Neuronal stem cell (in vitro differentiated cells): ENCODE measurements around the gene AK1.
"Not testable (repeated sequence)": the region's sequence is repeated elsewhere in the genome, so short reads cannot be mapped to it uniquely, and the experiment has no call there.

Experiments used
- DNase-seq: peaks from one replicate; pipeline ENCODE4 v3.0.0-alpha.2; 2013; ENCODE audit warnings: low spot score
- H2AFZ ChIP-seq: one replicate; pipeline ENCODE4 v1.6.1; 2013; ENCODE audit warnings: mild to moderate bottlenecking, low read length, inconsistent platforms
- H2AK5ac ChIP-seq: 2 replicates; pipeline ENCODE4 v1.6.1; 2013; ENCODE audit warnings: low read depth, mild to moderate bottlenecking, inconsistent platforms, low read length, moderate library complexity, mixed read lengths
- H2BK120ac ChIP-seq: 2 replicates; pipeline ENCODE4 v1.6.1; 2013; ENCODE audit warnings: low read depth, mild to moderate bottlenecking, inconsistent platforms, low read length, moderate library complexity, mixed read lengths
- H2BK12ac ChIP-seq: one replicate; pipeline ENCODE4 v1.6.1; 2013; ENCODE audit warnings: low read length, inconsistent platforms
- H2BK15ac ChIP-seq: 2 replicates; pipeline ENCODE4 v1.6.1; 2013; ENCODE audit warnings: mild to moderate bottlenecking, low read length, inconsistent platforms, mixed read lengths
- H2BK5ac ChIP-seq: one replicate; pipeline ENCODE4 v1.6.1; 2013; ENCODE audit warnings: inconsistent platforms, mild to moderate bottlenecking, low read length, moderate library complexity
- H3K14ac ChIP-seq: one replicate; pipeline ENCODE4 v1.6.1; 2013; ENCODE audit warnings: low read length, inconsistent platforms
- H3K18ac ChIP-seq: 2 replicates; pipeline ENCODE4 v1.6.1; 2013; ENCODE audit warnings: low read length, inconsistent platforms
- H3K23ac ChIP-seq: 2 replicates; pipeline ENCODE4 v1.6.1; 2013; ENCODE audit warnings: low read depth, mild to moderate bottlenecking, mixed read lengths, low read length, inconsistent platforms; ENCODE audit not compliant: poor library complexity
- H3K27ac ChIP-seq: replicated peaks from 3 replicates; pipeline ENCODE4 v1.5.1; 2013; ENCODE audit warnings: low read length, inconsistent platforms
- H3K27me3 ChIP-seq, 3 experiments: 2 replicates each; pipeline ENCODE4 v1.6.1; 2013; ENCODE audit warnings: low read length in 3 of 3, mild to moderate bottlenecking in 2 of 3, inconsistent platforms in 1 of 3, low read depth in 1 of 3, mixed read lengths in 1 of 3, moderate library complexity in 1 of 3; ENCODE audit not compliant: control insufficient read depth in 3 of 3, insufficient read depth in 3 of 3
- H3K36me3 ChIP-seq, 2 donors: replicated peaks in 1 of 2; 2 replicates each; pipeline ENCODE4 v1.6.1; 2013; ENCODE audit warnings: low read length in 2 of 2; ENCODE audit not compliant: control insufficient read depth in 2 of 2, insufficient read depth in 2 of 2
- H3K4ac ChIP-seq: 2 replicates; pipeline ENCODE4 v1.6.1; 2013; ENCODE audit warnings: inconsistent platforms, mild to moderate bottlenecking, low read length, moderate library complexity
- H3K4me1 ChIP-seq, 2 donors: 1 replicate in 1 of 2; 2 replicates in 1 of 2; pipeline ENCODE4 v1.6.1; 2013; ENCODE audit warnings: low read length in 2 of 2, low read depth in 1 of 2; ENCODE audit not compliant: control insufficient read depth in 2 of 2, insufficient read depth in 1 of 2
- H3K4me2 ChIP-seq: one replicate; pipeline ENCODE4 v1.6.1; 2013; ENCODE audit warnings: mild to moderate bottlenecking, low read length, inconsistent platforms; ENCODE audit not compliant: insufficient read depth, poor library complexity, severe bottlenecking
- H3K4me3 ChIP-seq, 2 donors: 2 replicates each; pipeline ENCODE4 v1.5.1; 2013; ENCODE audit warnings: low read length in 2 of 2, mild to moderate bottlenecking in 2 of 2, inconsistent platforms in 1 of 2, moderate library complexity in 1 of 2
- H3K79me1 ChIP-seq: one replicate; pipeline ENCODE4 v1.6.1; 2013; ENCODE audit warnings: low read depth, mild to moderate bottlenecking, inconsistent platforms, low read length, moderate library complexity
- H3K9ac ChIP-seq: one replicate; pipeline ENCODE4 v1.6.1; 2013; ENCODE audit warnings: mild to moderate bottlenecking, low read depth, low read length, inconsistent platforms; ENCODE audit not compliant: poor library complexity
- H3K9me3 ChIP-seq, 2 donors: replicated peaks in 1 of 2; 2 replicates each; pipeline versions ENCODE3 to v1.6.1; 2013; ENCODE audit warnings: low read length in 2 of 2, mild to moderate bottlenecking in 2 of 2, inconsistent platforms in 1 of 2, low read depth in 1 of 2, mixed read lengths in 1 of 2, moderate library complexity in 1 of 2; ENCODE audit not compliant: control insufficient read depth in 2 of 2, insufficient read depth in 1 of 2
- H4K8ac ChIP-seq: one replicate; pipeline ENCODE4 v1.6.1; 2013; ENCODE audit warnings: low read depth, mild to moderate bottlenecking, inconsistent platforms, low read length, moderate library complexity
- H4K91ac ChIP-seq: one replicate; pipeline ENCODE4 v1.6.1; 2013; ENCODE audit warnings: low read length, low read depth, mild to moderate bottlenecking, inconsistent platforms; ENCODE audit not compliant: poor library complexity
- WGBS, 2 donors: extraction: QIAGEN DNeasy Blood & Tissue Kit; methylation state at CpG; one replicate each; pipeline ENCODE4 v1.1.7; 2013; ENCODE audit warnings: missing lambda C conversion rate in 2 of 2, mixed read lengths in 1 of 2; ENCODE audit not compliant: insufficient read length in 2 of 2, insufficient replicate concordance in 1 of 2; ENCODE audit errors: extremely low coverage in 2 of 2; 5-methylcytosine and 5-hydroxymethylcytosine counted together

AK1 gene

DNA sequence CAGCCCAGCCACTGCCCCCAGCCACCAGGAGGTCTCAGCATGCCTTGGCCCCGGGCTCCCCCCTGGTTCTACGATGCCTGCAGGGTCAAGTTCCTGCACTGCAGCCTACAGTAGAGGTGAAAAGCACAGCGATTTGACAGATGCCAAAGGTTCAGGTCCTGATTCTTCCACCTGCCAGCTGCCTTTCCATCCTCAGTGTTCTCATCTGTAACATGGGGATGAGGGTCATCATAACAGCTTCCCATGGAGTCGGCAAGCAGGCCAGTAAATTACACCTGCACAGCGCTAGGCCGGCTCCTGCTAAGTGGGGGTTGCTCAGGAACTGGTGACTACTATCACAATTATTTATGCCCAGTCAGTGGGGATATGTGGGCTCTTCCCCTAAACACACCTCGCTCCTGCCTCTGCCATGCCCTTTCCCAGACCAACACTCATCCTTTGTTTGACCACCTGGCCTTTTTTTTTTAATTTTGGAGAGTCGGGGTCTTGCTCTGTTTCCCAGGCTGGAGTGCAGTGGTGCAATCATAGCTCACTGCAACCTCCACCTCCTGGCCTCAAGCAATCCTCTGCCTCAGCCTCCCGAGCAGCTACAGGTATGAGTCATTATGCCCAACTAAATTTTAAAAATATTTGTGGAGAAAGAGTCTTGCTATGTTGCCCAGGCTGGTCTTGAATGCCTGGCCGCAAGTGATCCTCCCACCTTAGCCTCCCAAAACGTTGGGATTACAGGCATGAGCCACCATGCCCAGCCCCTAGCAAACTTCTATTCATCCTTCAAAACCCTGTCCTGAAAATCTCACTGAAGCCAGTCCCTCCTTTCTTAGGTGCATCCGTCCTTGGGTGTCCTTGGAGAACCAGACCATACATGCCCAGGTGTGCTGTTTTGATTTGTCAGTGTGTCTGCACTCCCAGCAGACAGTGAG is 29.4 kb downstream of the AK1 start:
- Histone ChIP-seq H3K14ac (no peak overlapping the region), H3K27ac (no peak overlapping the region), H3K4me3 (no peak overlapping the region), H3K4me1 (peaks cover 6 to 8% of the 10 kb centered on the region in 2 donors), H2AK5ac (no peak overlapping the region), H2BK12ac (peak overlapping the region; percentile 31), H3K36me3 (no peaks in the 10 kb centered on the region), H3K9ac (no peak overlapping the region), H4K8ac (no peak overlapping the region), H3K23ac (peak overlapping the region; percentile 39), H3K4ac (no peak overlapping the region), H2AFZ (no peak overlapping the region), H4K91ac (no peak overlapping the region), H2BK120ac (no peak overlapping the region), H3K27me3 (no peaks in the 10 kb centered on the region), H2BK5ac (no peak overlapping the region), H3K18ac (no peak overlapping the region), H3K9me3 (peaks cover 0 to 10% of the 10 kb centered on the region in 2 donors), H2BK15ac (no peak overlapping the region), H3K79me1 (no peaks in the 10 kb centered on the region), H3K4me2 (no peak overlapping the region)
- no peak for DNase-seq
- WGBS, 2 donors: no CpG with 5 or more reads among the region's 12 CpGs

DNA sequence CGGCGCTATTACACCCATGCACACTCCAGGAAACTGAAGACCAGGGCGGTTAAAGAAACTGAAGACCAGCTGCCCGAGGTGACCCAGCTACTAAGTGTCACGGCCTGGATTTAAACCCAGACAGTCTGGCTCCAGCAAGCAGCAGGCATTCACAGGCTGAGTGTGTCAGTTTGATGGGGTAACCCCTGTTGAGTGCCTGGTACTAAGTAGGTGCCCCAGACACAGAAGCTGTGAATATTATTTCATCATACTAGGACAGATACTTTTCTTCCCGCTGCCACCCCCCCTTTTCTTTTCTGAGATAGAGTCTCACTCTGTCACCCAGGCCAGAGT is 30.3 kb downstream of the AK1 start:
- Histone ChIP-seq H2BK120ac (no peak overlapping the region), H3K36me3 (no peaks in the 10 kb centered on the region), H2BK5ac (no peak overlapping the region), H3K14ac (no peak overlapping the region), H3K4ac (no peak overlapping the region), H3K4me1 (peaks cover 6 to 8% of the 10 kb centered on the region in 2 donors), H3K27ac (no peak overlapping the region), H2AFZ (no peak overlapping the region), H3K79me1 (no peaks in the 10 kb centered on the region), H2BK12ac (no peak overlapping the region), H3K4me3 (peak overlapping the region in 1 of 2 donors; percentile 67), H3K18ac (no peak overlapping the region), H3K27me3 (no peaks in the 10 kb centered on the region), H4K91ac (no peak overlapping the region), H3K23ac (no peak overlapping the region), H3K9ac (no peak overlapping the region), H3K9me3 (peaks cover 0 to 10% of the 10 kb centered on the region in 2 donors), H2BK15ac (no peak overlapping the region), H4K8ac (no peak overlapping the region), H3K4me2 (no peak overlapping the region), H2AK5ac (peak overlapping the region; percentile 83)
- no CpG with 5 or more reads among the region's 6 CpGs for WGBS, 2 donors
- no peak for DNase-seq

DNA sequence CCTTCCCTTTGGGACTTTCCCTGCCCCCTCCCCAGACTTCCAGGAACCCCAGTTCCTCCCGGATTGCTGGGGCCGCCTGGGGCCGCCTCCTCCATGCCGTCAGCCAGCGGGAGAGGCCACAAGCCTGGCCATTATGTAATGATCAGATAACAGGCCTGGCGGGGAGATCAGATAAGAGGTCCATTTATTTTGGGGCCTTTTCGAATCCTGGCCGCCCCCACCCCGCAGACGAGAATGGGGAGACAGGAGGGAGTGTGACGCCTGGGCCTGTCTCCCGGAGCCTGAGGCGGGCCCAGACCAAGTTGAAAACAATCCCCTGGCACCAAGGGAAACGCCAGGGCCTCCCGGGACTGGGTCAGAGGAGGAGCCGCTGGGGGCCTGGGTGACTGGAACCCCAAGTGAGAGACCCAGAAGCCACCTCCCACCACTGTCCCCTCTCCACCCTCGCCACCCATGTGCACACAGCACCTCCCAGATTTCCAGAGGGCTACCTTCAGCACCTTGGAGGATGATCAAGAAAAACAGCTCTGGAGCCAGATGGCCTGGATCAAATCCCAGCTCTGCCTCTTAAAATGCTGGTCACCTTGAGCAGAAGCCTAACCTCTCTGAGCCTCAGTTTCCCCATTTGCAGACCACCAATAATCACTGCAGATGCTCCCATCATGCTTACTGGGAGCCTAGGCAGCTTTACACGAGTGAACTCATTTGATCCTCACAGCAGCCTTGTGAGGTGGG is 30.9 kb downstream of the AK1 start:
- Histone ChIP-seq H4K91ac (no peak overlapping the region), H3K27me3 (no peaks in the 10 kb centered on the region), H3K27ac (no peak overlapping the region), H3K14ac (no peak overlapping the region), H3K4me3 (peak overlapping the region in 1 of 2 donors; percentile 67), H3K36me3 (no peaks in the 10 kb centered on the region), H3K4me2 (no peak overlapping the region), H3K18ac (peak overlapping the region; percentile 76), H2BK15ac (no peak overlapping the region), H3K4me1 (peaks cover 6 to 8% of the 10 kb centered on the region in 2 donors), H2AFZ (no peak overlapping the region), H2BK12ac (no peak overlapping the region), H3K23ac (no peak overlapping the region), H4K8ac (no peak overlapping the region), H2BK120ac (no peak overlapping the region), H3K9me3 (peaks cover 0 to 10% of the 10 kb centered on the region in 2 donors), H2BK5ac (no peak overlapping the region), H2AK5ac (peak overlapping the region; percentile 83), H3K79me1 (no peaks in the 10 kb centered on the region), H3K9ac (no peak overlapping the region), H3K4ac (no peak overlapping the region)
- DNase-seq: no peak
- WGBS, 2 donors: no CpG with 5 or more reads among the region's 18 CpGs

DNA sequence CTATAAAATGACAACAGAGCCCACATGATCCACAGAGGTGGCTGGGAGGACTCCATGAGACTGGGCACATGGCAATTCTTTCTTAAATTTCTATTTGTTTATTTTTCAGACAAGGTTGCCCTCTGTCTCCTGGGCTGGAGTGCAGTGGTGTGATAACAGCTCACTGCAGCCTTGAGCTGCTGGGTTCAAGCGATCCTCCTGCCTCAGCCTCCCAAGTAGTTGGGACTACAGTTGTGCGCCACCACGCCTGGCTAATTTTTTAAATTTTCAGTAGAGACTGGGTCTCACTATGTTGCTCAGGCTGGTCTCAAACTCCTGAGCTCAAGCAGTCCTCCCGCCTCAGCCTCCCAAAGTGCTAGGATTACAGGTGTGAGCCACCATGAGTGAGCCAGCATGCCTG is 31.9 kb downstream of the AK1 start:
- Histone ChIP-seq H2AFZ (peak overlapping the region; percentile 91), H2BK15ac (peak overlapping the region; percentile 43), H3K9me3 (peaks cover 0 to 10% of the 10 kb centered on the region in 2 donors)
- not testable (repeated sequence) for H3K18ac ChIP-seq, H4K8ac ChIP-seq, H3K23ac ChIP-seq, H2BK120ac ChIP-seq, H3K4me1 ChIP-seq, H3K27me3 ChIP-seq, H3K14ac ChIP-seq, H3K4ac ChIP-seq, H3K4me2 ChIP-seq, H2BK5ac ChIP-seq, H4K91ac ChIP-seq, H3K36me3 ChIP-seq, H3K27ac ChIP-seq, H2BK12ac ChIP-seq, H3K4me3 ChIP-seq, DNase-seq, H2AK5ac ChIP-seq, H3K9ac ChIP-seq, H3K79me1 ChIP-seq
- WGBS, 2 donors: no CpG with 5 or more reads among the region's 4 CpGs
